Measurements from ENCODE around the gene RAD17.

The RAD17 gene

DNA sequence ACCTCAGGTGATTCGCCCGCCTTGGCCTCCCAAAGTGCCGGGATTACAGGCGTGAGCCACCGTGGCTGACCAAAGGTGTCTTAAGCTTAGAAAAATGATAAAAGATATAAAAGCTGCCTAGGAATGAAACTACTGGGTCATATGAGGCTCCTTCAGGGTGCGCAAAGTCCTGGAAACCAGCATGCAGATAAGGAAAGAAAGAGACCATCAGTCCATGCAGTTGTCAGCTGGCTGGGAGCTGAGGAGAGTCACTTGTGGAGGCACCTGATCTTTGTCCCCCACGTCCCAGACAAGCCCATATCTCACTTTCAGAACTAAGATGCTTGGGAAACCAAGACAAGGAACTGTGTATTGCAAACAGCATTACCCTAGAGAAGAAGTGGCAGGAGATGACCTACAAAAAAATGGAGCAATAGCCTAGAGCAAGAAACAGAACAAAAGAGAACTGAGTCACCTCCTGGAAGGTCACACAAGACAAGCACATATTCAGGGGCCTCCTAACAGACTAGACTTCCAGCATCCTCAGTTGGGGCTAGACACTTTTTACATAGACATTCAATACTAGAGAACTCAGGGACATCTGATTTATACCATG, 34.2 kb upstream of the RAD17 start:
- no peaks in the 10 kb centered on the region for H3K79me2 ChIP-seq (ENCODE audit: insufficient read depth, low read length)
- H3K9me3 ChIP-seq (ENCODE audit: insufficient read depth, low read length) = no peaks in the 10 kb centered on the region
- no peak overlapping the region for H2AFZ ChIP-seq (ENCODE audit: low read depth, low read length, severe bottlenecking)
- no peak overlapping the region for H3K4me2 ChIP-seq (ENCODE audit: low read depth, low read length, poor library complexity, severe bottlenecking)
- no peaks in the 10 kb centered on the region for H3K9me2 ChIP-seq (replicated peaks; ENCODE audit: insufficient read depth, low read length)
- H3K36me3 ChIP-seq (ENCODE audit: low read length) = no peaks in the 10 kb centered on the region
- no peaks in the 10 kb centered on the region for H4K20me1 ChIP-seq (ENCODE audit: low read depth, low read length)
- H3K27me3 ChIP-seq (ENCODE audit: low read length) = no peaks in the 10 kb centered on the region
- H3K4me3 ChIP-seq (ENCODE audit: insufficient read depth, low read length, poor library complexity, severe bottlenecking) = no peak overlapping the region
- no peak overlapping the region for H3K27ac ChIP-seq (ENCODE audit: low read depth, low read length)
- H3K9ac ChIP-seq (ENCODE audit: low read length) = no peak overlapping the region
- H3F3A ChIP-seq (ENCODE audit: insufficient read depth) = no peaks in the 10 kb centered on the region
- TF ChIP-seq, protein P1, sequence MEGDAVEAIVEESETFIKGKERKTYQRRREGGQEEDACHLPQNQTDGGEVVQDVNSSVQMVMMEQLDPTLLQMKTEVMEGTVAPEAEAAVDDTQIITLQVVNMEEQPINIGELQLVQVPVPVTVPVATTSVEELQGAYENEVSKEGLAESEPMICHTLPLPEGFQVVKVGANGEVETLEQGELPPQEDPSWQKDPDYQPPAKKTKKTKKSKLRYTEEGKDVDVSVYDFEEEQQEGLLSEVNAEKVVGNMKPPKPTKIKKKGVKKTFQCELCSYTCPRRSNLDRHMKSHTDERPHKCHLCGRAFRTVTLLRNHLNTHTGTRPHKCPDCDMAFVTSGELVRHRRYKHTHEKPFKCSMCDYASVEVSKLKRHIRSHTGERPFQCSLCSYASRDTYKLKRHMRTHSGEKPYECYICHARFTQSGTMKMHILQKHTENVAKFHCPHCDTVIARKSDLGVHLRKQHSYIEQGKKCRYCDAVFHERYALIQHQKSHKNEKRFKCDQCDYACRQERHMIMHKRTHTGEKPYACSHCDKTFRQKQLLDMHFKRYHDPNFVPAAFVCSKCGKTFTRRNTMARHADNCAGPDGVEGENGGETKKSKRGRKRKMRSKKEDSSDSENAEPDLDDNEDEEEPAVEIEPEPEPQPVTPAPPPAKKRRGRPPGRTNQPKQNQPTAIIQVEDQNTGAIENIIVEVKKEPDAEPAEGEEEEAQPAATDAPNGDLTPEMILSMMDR (IDR thresholded peaks at IDR 0.05; ENCODE audit: insufficient read depth, low read length, poor library complexity, severe bottlenecking) = no peak
- TF ChIP-seq EZH2phosphoT487 (conservative IDR thresholded peaks at IDR 0.05; ENCODE audit: low read length) = no peak

DNA sequence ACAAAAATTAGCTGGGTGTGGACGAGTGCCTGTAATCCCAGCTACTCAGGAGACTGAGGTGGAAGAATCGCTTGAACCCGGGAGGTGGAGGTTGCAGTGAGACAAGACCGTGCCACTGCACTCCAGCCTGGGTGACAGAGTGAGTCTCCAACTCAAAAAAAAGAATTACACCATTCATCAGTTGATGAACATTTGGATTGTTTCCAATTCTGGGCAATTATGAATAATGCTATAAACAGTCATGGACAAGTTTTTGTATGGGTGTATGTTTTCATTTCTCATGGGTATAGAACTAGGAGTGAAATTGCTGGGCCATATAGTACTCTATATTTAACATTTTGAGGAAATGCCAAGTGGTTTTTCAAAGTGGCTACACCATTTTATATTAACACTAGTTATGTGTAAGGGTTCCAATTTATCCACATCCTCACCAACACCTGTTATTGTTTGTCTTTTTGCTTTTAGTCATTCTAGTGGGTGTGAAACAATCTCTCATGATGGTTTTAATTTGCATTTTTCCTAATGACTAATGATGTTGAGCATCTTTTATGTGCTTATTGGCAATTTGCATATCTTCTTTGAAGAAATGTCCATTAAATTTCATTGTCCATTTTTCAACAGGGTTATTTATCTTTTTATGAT, 28.0 kb upstream of the RAD17 start:
- H3K4me2 ChIP-seq (ENCODE audit: low read depth, low read length, poor library complexity, severe bottlenecking) = no peak overlapping the region
- TF ChIP-seq, protein P1 (IDR thresholded peaks at IDR 0.05; ENCODE audit: insufficient read depth, low read length, poor library complexity, severe bottlenecking) = no peak
- TF ChIP-seq EZH2phosphoT487 (conservative IDR thresholded peaks at IDR 0.05; ENCODE audit: low read length) = no peak
- no peaks in the 10 kb centered on the region for H4K20me1 ChIP-seq (ENCODE audit: low read depth, low read length)
- H3K27me3 ChIP-seq (ENCODE audit: low read length) = no peaks in the 10 kb centered on the region
- H3K4me3 ChIP-seq (ENCODE audit: insufficient read depth, low read length, poor library complexity, severe bottlenecking) = no peak overlapping the region
- no peaks in the 10 kb centered on the region for H3K79me2 ChIP-seq (ENCODE audit: insufficient read depth, low read length)
- H3K9me3 ChIP-seq (ENCODE audit: insufficient read depth, low read length) = no peaks in the 10 kb centered on the region
- H3K27ac ChIP-seq (ENCODE audit: low read depth, low read length) = no peak overlapping the region
- no peaks in the 10 kb centered on the region for H3K9me2 ChIP-seq (replicated peaks; ENCODE audit: insufficient read depth, low read length)
- no peak overlapping the region for H3K9ac ChIP-seq (ENCODE audit: low read length)
- H2AFZ ChIP-seq (ENCODE audit: low read depth, low read length, severe bottlenecking) = no peak overlapping the region
- no peaks in the 10 kb centered on the region for H3K36me3 ChIP-seq (ENCODE audit: low read length)
- no peaks in the 10 kb centered on the region for H3F3A ChIP-seq (ENCODE audit: insufficient read depth)

DNA sequence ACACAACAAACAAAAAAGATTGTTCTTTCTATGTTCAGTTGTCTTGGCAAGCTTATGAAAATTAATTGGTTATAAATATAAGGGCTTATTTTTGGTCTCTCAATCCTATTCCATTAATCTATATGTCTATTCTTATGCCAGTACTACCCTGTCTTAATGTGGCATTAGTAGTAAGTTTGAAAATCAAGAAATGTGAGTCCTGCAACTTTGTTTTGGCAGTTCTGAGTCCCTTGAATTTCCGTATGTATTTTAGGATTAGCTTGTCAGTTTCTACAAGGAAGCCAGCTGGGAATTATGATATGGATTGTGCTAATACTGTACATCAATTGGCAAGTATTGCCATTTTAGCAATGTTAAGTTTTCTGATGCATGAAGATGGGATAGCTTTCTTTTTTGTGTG, 26.5 kb upstream of the RAD17 start:
- Histone ChIP-seq H3K27me3 (ENCODE audit: low read length) (no peaks in the 10 kb centered on the region), H3K4me3 (ENCODE audit: insufficient read depth, low read length, poor library complexity, severe bottlenecking) (no peak overlapping the region), H3K36me3 (ENCODE audit: low read length) (no peaks in the 10 kb centered on the region), H3K9ac (ENCODE audit: low read length) (no peak overlapping the region), H2AFZ (ENCODE audit: low read depth, low read length, severe bottlenecking) (no peak overlapping the region), H4K20me1 (ENCODE audit: low read depth, low read length) (no peaks in the 10 kb centered on the region), H3K27ac (ENCODE audit: low read depth, low read length) (no peak overlapping the region), H3K79me2 (ENCODE audit: insufficient read depth, low read length) (no peaks in the 10 kb centered on the region), H3K9me3 (ENCODE audit: insufficient read depth, low read length) (no peaks in the 10 kb centered on the region), H3K4me2 (ENCODE audit: low read depth, low read length, poor library complexity, severe bottlenecking) (no peak overlapping the region), H3K9me2 (replicated peaks; ENCODE audit: insufficient read depth, low read length) (no peaks in the 10 kb centered on the region), H3F3A (ENCODE audit: insufficient read depth) (no peaks in the 10 kb centered on the region)
- no peak for TF ChIP-seq EZH2phosphoT487 (conservative IDR thresholded peaks at IDR 0.05; ENCODE audit: low read length)
- TF ChIP-seq, protein P1 (IDR thresholded peaks at IDR 0.05; ENCODE audit: insufficient read depth, low read length, poor library complexity, severe bottlenecking) = no peak

Measured in SU-DHL-6 (cell line).